Measurements from ENCODE around the gene RASGRF2.
"Not testable (repeated sequence)": the region's sequence is repeated elsewhere in the genome, so short reads cannot be mapped to it uniquely, and the experiment has no call there.

Gene RASGRF2

GRCh38 chr5:81091199-81091598 is 131.0 kb downstream of the RASGRF2 start:
- peak in 36 of 42 donors; percentile 11 to 89 (median 44) for DNase-seq
- intact Hi-C loops (cut with DNase I), result no loop called here

GRCh38 chr5:81093536-81094196 is 133.5 kb downstream of the RASGRF2 start:
- no peak for DNase-seq
- intact Hi-C loops (cut with DNase I), result no loop called here

- DNase-seq, result no peak
- intact Hi-C loops (cut with DNase I), result no loop called here
These were observed 135.7 kb downstream of the RASGRF2 start for GRCh38 chr5:81095835-81096234.

- DNase-seq, result no peak
These were observed 137.6 kb downstream of the RASGRF2 start for GRCh38 chr5:81097713-81098112.

GRCh38 chr5:81105261-81105877 is 145.2 kb downstream of the RASGRF2 start:
- no peak for DNase-seq
- intact Hi-C loops (cut with DNase I), result no loop called here

More at GRCh38 chr5:81097713-81098112, 137.6 kb downstream of the RASGRF2 start:
- intact Hi-C loops (cut with DNase I), result no loop called here

GRCh38 chr5:81115261-81115660 is 155.1 kb downstream of the RASGRF2 start:
- no peak for DNase-seq
- intact Hi-C loops (cut with DNase I), result no loop called here

GRCh38 chr5:81117566-81117965 is 157.4 kb downstream of the RASGRF2 start:
- DNase-seq, result no peak
- intact Hi-C loops (cut with DNase I), result no loop called here

GRCh38 chr5:81121273-81121672 is 161.1 kb downstream of the RASGRF2 start:
- no peak for DNase-seq
- intact Hi-C loops (cut with DNase I), result no loop called here

GRCh38 chr5:81121836-81122630 is 161.9 kb downstream of the RASGRF2 start:
- intact Hi-C loops (cut with DNase I), result no loop called here
- DNase-seq, result peak in 3 of 42 donors; percentile 6 to 24 (median 15)

- intact Hi-C loops (cut with DNase I), result not testable (repeated sequence)
These were observed 164.5 kb downstream of the RASGRF2 start for GRCh38 chr5:81124689-81125088.

GRCh38 chr5:81125959-81126358 is 165.8 kb downstream of the RASGRF2 start:
- intact Hi-C loops (cut with DNase I), result no loop called here
- DNase-seq, result peak in 2 of 42 donors; percentile 13 to 54

More at GRCh38 chr5:81124689-81125088, 164.5 kb downstream of the RASGRF2 start:
- DNase-seq, result not testable (repeated sequence)

GRCh38 chr5:81128416-81128815 is 168.3 kb downstream of the RASGRF2 start:
- DNase-seq, result peak in 35 of 42 donors; percentile 23 to 78 (median 51)
- intact Hi-C loops (cut with DNase I), result no loop called here

- no peak for DNase-seq
- intact Hi-C loops (cut with DNase I), result no loop called here
These were observed 172.2 kb downstream of the RASGRF2 start for GRCh38 chr5:81132381-81132780.

- intact Hi-C loops (cut with DNase I), result no loop called here
- no peak for DNase-seq
These were observed 173.9 kb downstream of the RASGRF2 start for GRCh38 chr5:81134066-81134465.

GRCh38 chr5:81134566-81134965 is 174.4 kb downstream of the RASGRF2 start:
- intact Hi-C loops (cut with DNase I), result no loop called here

GRCh38 chr5:81136557-81136956 is 176.4 kb downstream of the RASGRF2 start:
- no peak for DNase-seq
- intact Hi-C loops (cut with DNase I), result no loop called here

More at GRCh38 chr5:81134566-81134965, 174.4 kb downstream of the RASGRF2 start:
- DNase-seq, result no peak

GRCh38 chr5:81137833-81138232 is 177.7 kb downstream of the RASGRF2 start:
- intact Hi-C loops (cut with DNase I), result no loop called here
- DNase-seq, result no peak

GRCh38 chr5:81140441-81140840 is 180.3 kb downstream of the RASGRF2 start:
- intact Hi-C loops (cut with DNase I), result no loop called here
- DNase-seq, result no peak

- no peak for DNase-seq
- intact Hi-C loops (cut with DNase I), result no loop called here
These were observed 180.8 kb downstream of the RASGRF2 start for GRCh38 chr5:81140943-81141342.

- DNase-seq, result no peak
- intact Hi-C loops (cut with DNase I), result no loop called here
These were observed 181.9 kb downstream of the RASGRF2 start for GRCh38 chr5:81142108-81142507.

Measured in head of caudate nucleus (tissue), 42 donors.